C4-2B (cell line): ENCODE data around the gene FAM227B.

Source experiments
- ZFX ChIP-seq: fragments of 450-650 bp; IDR thresholded peaks from 2 replicates; pipeline ENCODE4 v1.6.1; 2017
- TF ChIP-seq, protein P1 (sequence below): fragments of 450-650 bp; conservative IDR thresholded peaks from 2 replicates; pipeline ENCODE4 v1.5.1; 2017; ENCODE audit warnings: mild to moderate bottlenecking

DNA sequence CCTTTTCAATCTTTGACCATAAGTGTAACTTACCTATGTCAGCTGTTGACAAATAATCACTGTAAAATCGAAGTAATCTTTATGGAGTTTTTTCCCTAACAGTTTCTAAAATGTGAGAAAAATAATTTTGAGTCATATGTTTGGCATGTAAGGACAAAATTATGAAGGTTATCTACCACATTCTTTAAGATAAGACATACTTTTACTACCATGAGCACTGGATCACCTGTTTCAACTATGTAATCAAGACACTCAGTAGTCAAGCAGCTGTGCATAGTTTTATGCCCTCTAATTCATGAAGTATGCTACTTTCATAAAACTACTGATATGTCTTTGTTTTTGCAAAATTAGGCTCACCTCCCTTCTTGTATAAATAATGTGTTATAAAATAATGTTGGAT is 185.4 kb downstream of the FAM227B start:
- TF ChIP-seq, protein P1, sequence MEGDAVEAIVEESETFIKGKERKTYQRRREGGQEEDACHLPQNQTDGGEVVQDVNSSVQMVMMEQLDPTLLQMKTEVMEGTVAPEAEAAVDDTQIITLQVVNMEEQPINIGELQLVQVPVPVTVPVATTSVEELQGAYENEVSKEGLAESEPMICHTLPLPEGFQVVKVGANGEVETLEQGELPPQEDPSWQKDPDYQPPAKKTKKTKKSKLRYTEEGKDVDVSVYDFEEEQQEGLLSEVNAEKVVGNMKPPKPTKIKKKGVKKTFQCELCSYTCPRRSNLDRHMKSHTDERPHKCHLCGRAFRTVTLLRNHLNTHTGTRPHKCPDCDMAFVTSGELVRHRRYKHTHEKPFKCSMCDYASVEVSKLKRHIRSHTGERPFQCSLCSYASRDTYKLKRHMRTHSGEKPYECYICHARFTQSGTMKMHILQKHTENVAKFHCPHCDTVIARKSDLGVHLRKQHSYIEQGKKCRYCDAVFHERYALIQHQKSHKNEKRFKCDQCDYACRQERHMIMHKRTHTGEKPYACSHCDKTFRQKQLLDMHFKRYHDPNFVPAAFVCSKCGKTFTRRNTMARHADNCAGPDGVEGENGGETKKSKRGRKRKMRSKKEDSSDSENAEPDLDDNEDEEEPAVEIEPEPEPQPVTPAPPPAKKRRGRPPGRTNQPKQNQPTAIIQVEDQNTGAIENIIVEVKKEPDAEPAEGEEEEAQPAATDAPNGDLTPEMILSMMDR: no peak
- TF ChIP-seq ZFX: no peak
